GM19328 (cell line): ENCODE measurements around the gene MEIKIN.

ENCODE experiments used
- ATAC-seq: cut with Tn5 transposase; IDR thresholded peaks from one replicate; pipeline ENCODE4 v1.9.1; 2021; ENCODE audit warnings: mild to moderate bottlenecking, moderate library complexity; ENCODE audit not compliant: unreplicated experiment

MEIKIN gene

DNA sequence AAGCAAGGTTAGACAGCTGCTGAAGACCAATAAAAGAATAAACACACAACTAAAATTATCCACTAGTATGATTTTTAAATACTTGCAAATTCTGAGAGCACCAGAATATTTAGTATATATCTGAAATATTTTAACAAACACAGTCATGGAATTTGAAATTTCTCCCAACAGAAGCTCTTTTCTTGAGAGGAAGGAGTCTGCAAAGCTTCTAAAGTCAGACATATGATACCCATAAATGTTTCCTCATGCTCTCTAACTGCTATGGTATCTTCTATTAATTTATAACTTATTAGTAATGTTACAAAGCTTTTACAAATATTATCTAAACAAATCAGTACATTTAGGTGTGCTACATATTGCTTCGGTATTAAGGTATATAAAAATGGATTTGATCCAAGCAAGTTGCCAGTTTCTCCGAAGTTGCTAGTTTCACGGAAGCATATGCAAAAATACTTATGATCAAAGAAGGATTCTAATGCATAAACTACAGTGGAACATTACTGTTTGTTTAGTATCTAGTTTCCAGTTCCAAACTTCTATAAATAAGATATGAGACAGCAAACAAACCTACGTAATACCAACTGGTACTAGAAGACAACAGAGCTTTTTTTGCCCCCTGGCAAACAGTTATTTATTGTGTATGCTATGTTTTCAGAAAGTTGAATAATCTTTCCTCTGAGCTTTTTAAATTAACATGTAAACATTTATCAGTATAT is 170.7 kb downstream of the MEIKIN start:
- no peak for ATAC-seq

DNA sequence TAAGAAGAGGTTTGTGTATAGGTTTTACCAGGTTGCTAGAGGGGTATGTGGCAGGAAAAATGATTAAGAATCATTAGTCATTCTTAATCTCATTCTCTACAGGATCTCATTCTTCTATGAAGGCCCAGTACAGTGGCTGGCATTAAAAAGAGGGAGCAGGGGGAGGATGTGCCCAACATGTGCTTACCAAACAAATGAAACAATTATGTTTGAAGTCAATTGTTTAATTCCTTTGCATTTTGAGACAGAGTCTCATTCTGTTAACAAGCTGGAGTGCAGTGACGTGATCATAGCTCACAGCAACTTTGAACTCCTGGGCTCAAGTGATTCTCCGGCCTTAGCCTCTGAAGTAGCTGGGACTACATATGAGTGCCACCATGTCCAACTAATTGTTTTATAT is 171.7 kb downstream of the MEIKIN start:
- no peak for ATAC-seq

DNA sequence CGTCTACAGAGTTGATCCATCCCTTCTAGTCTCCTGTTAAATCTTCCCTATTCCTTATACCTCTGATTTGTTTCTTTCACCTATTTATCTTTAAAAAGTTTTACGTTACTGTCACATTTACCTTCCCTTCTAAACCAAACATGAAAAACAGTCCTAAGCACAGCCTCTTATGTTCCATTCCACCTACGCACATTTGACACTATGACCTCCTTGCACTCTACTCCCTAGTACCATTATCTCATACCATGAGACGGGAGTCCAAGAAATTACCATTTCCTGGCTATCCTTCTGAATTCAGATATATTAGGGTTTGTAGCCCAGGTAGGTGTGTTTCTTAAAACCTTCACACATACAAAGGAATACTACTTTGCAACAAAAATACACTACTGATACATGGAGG is 173.8 kb downstream of the MEIKIN start:
- ATAC-seq = no peak

DNA sequence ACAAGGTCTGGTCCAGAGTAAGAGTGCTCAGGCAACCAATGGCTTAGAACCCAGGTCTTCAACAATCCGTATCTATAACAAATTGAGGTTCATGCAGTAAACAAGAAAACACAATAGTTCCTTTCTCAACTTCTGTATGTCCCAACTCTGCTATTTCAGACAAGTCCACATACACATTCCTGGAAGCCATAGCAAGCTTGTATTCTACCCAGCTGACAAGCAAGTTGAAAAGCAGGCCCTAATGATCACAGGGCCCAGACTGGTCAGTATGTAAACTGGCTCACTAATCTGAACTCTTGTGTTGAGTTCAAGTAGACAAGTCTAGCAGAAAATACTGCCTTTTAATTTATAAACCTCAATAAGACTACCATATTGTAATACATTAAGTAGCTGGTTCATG is 175.5 kb downstream of the MEIKIN start:
- no peak for ATAC-seq

DNA sequence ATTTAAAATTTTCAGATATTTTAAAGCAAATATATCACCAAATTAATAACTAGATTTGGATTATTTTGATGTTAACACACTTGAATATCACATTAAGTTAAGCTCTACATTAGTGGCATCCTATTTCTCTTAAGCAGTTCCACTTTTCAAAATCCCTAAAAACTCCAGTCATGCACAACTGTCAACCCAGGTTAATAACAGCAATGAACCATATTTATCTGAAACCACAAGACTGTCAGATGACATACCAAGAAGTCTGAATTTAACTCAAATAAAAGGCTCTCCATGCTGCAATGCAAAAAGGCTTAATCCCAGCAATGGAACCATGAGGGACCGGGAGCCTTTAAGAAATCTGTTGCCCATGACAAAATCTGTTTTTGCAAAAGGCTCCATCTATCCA is 176.1 kb downstream of the MEIKIN start:
- no peak for ATAC-seq

DNA sequence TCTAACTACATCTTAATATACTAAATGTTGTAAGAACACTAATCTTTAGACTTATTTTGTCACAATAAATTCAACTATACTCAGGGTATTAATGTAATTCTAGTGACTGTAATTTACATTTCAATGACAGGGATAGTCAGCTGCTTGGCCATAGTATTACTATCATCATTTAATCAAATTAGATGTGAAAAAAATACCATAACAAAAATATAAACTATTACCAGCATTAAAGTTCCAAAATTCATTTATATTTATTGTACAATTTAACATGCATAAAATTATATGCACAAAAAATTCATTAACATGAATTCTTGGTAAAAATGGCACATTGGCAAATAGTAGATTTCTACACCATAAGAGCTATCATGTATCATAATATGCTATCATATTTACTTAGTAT is 177.6 kb downstream of the MEIKIN start:
- ATAC-seq = no peak

DNA sequence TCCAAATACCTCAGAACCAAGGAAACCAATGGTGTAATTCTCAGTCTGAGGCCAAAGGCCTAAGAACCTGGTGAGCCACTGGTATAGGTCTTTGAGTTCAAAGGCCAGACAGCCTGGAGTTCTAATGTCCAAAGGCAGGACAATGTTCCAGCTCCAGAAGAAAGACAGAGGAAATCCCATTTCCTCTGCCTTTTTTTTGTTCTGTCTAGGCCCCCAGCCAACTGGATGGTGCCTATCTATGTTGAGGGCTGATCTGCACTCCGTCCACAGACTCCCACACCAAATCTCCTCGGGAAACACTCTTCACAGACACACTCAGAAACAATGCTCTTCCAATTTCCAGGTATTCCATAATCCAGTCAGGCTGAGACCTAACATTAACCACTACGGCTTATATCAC is 178.8 kb downstream of the MEIKIN start:
- ATAC-seq = no peak

DNA sequence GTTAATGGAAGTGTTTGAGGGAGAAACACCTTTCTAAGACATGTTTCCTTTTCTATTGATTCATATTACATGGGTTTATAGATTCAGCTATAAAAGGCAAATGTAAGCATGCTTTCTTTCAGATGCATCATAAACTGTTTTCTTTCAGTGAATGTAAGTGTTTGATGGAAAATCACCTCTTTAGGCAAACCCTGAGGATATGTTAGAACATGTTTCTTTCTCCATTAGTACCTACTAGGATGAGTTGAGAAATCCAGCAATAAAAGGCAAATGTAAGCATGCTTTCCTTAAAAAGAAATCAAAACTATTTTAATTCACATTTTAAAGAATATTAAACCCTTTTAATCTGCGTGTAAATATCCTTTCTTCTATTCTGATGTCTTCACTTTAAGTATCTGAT is 180.2 kb downstream of the MEIKIN start:
- no peak for ATAC-seq

DNA sequence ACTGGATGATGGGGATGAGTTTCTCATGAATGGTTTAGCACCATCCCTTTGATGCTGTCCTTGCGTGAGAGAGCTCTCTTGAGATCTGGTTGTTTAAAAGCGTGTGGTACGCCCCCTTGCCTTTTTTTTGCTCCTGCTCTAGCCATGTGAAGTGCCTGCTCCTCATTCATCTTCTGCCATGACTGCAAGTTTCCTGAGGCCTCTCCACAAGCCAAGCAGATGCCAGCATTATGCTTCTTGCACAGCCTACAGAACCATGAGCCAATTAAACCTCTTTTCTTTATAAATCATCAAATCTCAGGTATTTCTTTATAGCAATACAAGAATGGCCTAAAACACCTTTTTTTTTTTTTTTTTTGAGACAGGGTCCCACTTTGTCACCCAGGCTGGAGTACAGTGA is 181.5 kb downstream of the MEIKIN start:
- no peak for ATAC-seq

DNA sequence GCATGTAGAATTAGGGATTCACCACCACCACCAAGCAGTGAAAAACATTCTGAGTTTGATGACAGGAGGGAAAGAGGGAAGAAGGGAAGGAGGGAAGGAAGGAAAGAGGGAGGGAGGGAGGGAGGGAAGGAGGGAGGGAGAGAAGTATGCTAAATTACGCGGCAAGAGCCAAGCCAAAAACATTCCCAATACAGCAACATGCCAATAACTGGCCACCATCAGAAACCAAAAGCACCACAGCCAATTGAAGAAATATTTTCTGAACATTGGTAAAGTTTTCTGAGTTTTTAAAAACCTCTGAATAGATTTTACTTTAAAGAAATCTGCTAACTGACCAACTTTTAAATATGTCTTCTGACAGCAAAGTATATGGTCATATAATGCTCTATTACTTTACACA is 184.7 kb downstream of the MEIKIN start:
- no peak for ATAC-seq

DNA sequence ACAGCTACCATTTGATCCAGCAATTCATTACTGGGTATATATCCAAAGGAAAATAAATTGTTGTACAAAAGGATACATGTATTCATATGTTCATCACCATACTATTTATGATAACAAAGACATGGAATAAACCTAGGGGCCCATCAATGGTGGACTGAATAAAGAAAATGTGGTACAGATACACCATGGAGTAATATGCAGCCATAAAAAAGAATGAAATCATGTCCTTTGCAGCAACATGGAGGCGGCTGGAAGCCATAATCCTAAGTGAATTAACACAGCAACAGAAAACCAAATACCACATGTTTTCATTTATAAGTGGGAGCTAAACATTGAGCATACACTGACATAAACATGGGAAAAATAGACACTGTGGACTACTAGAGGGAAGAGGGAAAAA is 185.8 kb downstream of the MEIKIN start:
- ATAC-seq = no peak

DNA sequence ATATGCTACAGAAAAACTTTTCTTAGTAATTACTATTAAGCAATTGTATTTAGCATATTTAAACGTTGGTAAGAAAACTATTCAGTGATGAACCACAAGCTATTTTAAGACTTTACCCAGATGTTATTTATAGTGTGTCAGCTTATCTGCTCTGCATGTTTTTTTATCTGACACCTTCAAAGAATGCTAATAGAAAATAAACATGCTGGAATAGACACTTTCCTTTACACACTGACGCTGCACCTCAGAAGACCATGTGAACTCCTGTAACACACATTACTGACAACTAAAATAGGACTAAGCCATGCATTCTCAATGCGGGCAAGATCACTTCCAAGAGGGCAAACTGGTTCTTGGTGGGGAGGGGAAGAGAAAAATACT is 187.0 kb downstream of the MEIKIN start:
- no peak for ATAC-seq

DNA sequence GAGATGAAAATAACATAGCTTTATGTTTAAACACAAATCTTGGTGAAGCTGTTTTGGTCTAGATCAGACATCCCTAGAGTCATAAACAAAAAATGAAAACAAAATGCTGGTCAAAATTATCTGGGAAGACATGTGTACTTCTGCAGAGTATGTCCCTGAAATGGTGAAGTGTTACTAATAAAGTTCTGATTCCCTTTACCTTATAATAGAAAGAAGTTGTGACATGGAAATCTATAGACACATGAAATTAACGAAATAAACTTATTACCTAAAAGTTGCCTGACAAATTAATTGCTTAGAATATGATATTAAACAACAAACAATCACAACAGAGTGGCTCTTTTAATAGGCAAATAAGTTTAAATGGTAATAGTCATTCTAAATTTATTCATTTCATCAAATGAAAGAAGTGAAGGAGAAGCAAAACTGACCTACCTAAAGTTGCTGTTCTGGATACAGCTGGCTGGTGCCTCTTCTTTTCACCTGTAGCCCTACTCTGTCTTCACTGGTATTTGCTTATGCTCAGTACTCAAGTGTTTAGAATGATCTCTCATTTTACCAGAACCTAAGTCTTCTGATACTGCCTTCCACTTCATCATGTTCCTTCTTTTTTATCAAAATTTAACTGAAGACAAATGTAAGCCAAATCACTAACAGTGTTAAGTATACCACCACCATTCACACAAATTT is 187.5 kb downstream of the MEIKIN start:
- ATAC-seq = no peak
